Progenitor cell of endocrine pancreas (in vitro differentiated cells): ENCODE measurements around the gene SLC25A43. TPM values are rescaled to one million over a fixed set of nuclear protein-coding genes. Genes with fewer than 3 reads are reported as not detected.

Source experiments
- DNase-seq: peaks from one replicate; pipeline ENCODE4 v3.0.0; 2021; ENCODE audit warnings: low spot score; ENCODE audit not compliant: unreplicated experiment
- H3K27ac Mint-ChIP-seq: 2 replicates; pipeline ENCODE4 v1.8.0; 2021; ENCODE audit warnings: mild to moderate bottlenecking, moderate library complexity, mixed read lengths
- H3K27me3 Mint-ChIP-seq: 2 replicates; pipeline ENCODE4 v1.8.0; 2021; ENCODE audit warnings: mixed read lengths
- H3K36me3 Mint-ChIP-seq: 2 replicates; pipeline ENCODE4 v1.8.0; 2022; ENCODE audit warnings: mixed read lengths; ENCODE audit not compliant: insufficient read depth
- H3K4me1 Mint-ChIP-seq: 2 replicates; pipeline ENCODE4 v1.8.0; 2021; ENCODE audit warnings: low read depth, mixed read lengths
- H3K4me3 Mint-ChIP-seq: 2 replicates; pipeline ENCODE4 v1.8.0; 2021; ENCODE audit warnings: low read depth, mild to moderate bottlenecking, moderate library complexity, mixed read lengths
- H3K9me3 Mint-ChIP-seq: 2 replicates; pipeline ENCODE4 v1.8.0; 2021; ENCODE audit warnings: low read depth, mixed read lengths
- total RNA-seq: library from RNA; stranded (reverse); gene quantifications from 2 replicates; pipeline ENCODE4 v1.2.1, GENCODE V29; 2021
- TF ChIP-seq, protein P1 (sequence below): fragments of 200-600 bp; sonication (generic); IDR thresholded peaks from one replicate; pipeline ENCODE4 v1.5.0; 2021; ENCODE audit warnings: antibody characterized with exemption, mild to moderate bottlenecking; ENCODE audit not compliant: unreplicated experiment

SLC25A43 gene
- total RNA-seq, 1 donor from 2014 or later = 4.1 TPM

DNA sequence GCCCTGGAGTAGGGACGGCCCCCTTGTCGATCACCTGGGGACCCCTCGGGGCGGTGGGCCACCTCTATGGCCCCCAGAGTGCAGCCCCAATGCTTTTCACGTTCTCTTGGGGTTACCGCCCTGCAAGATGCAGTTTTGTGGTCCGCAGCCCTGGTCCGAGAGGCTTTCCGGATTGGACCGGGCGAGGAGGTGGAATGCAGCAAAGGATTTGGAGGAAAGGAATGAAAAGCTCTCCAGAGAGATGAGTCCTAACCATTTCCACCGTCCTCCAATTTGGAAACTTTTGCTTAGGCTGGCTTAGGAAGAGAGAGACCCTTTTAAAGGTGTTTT, 601 bp downstream of the SLC25A43 start:
- TF ChIP-seq, protein P1, sequence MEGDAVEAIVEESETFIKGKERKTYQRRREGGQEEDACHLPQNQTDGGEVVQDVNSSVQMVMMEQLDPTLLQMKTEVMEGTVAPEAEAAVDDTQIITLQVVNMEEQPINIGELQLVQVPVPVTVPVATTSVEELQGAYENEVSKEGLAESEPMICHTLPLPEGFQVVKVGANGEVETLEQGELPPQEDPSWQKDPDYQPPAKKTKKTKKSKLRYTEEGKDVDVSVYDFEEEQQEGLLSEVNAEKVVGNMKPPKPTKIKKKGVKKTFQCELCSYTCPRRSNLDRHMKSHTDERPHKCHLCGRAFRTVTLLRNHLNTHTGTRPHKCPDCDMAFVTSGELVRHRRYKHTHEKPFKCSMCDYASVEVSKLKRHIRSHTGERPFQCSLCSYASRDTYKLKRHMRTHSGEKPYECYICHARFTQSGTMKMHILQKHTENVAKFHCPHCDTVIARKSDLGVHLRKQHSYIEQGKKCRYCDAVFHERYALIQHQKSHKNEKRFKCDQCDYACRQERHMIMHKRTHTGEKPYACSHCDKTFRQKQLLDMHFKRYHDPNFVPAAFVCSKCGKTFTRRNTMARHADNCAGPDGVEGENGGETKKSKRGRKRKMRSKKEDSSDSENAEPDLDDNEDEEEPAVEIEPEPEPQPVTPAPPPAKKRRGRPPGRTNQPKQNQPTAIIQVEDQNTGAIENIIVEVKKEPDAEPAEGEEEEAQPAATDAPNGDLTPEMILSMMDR = no peak
- Mint-ChIP-seq H3K9me3 (no peaks in the 10 kb centered on the region), H3K4me3 (peak overlapping the region; percentile 66), H3K4me1 (no peaks in the 10 kb centered on the region), H3K36me3 (no peaks in the 10 kb centered on the region), H3K27me3 (peaks cover 3% of the 10 kb centered on the region), H3K27ac (no peak overlapping the region)
- no peak for DNase-seq

DNA sequence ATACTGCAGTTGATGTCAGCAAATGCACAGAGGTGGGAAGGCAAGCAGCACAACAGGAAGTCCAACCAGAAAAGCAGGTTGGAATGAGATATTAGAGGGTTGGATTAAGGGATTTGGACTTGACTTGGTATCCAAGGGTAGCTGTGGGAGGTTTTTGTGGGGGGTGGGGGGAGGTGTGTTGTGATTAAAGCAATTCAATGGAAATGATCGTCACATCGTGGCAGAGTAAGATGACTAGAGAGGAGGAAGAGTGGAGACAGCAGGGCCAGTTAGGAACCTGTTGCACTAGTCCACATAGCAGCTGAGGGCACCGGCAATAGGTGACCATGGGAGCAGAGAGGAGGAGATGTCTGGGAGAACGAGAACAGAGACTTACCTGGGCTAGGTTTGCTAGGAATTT, 2.4 kb downstream of the SLC25A43 start:
- H3K4me1 Mint-ChIP-seq = no peaks in the 10 kb centered on the region
- TF ChIP-seq, protein P1 = no peak
- no peak overlapping the region for H3K27ac Mint-ChIP-seq
- no peaks in the 10 kb centered on the region for H3K9me3 Mint-ChIP-seq
- H3K27me3 Mint-ChIP-seq = peaks cover 3% of the 10 kb centered on the region
- DNase-seq = no peak
- no peak overlapping the region for H3K4me3 Mint-ChIP-seq
- no peaks in the 10 kb centered on the region for H3K36me3 Mint-ChIP-seq

DNA sequence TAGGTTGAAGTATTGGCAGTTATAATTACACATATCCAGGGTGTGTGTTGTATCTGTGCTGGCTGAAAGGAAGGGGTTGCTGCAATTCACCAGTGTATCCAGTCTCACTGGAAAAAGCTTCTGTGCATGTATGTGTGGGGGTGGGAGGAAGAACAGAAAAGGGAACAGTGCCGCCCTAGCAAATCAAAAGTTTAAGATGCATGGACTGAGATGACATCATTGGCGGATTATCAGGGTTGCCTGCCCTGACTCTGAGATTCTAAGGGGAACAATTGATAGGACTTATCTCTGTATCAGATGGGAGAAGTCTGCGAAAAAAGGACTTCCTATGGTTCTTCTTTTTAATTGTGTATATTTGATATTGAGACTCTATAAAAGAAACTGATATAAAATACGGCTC, 3.5 kb downstream of the SLC25A43 start:
- H3K36me3 Mint-ChIP-seq = peaks cover 1% of the 10 kb centered on the region
- no peak overlapping the region for H3K4me3 Mint-ChIP-seq
- TF ChIP-seq, protein P1 = no peak
- H3K4me1 Mint-ChIP-seq = no peaks in the 10 kb centered on the region
- no peak for DNase-seq
- H3K27ac Mint-ChIP-seq = no peak overlapping the region
- peaks cover 1% of the 10 kb centered on the region for H3K9me3 Mint-ChIP-seq
- peaks cover 3% of the 10 kb centered on the region for H3K27me3 Mint-ChIP-seq

DNA sequence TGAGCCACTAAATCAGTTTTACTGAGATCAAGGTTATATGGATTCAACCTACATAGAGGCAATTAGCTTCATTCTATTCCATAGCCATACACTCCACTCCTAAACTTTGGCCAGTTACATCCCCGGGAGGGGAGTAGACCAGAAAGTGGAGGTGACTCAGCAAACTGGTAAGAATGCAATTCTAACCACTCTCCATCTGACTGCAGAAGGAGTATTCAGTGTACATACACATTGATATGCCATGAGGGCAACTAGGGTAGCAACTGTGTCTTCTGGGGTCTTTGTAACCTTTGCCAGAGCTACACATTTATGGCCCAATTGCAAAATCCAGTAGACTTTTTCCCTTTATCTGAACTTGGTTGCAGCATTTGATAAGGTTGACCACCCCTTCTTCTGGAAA, 7.6 kb downstream of the SLC25A43 start:
- H3K4me3 Mint-ChIP-seq = no peak overlapping the region
- no peaks in the 10 kb centered on the region for H3K4me1 Mint-ChIP-seq
- H3K27ac Mint-ChIP-seq = no peak overlapping the region
- H3K9me3 Mint-ChIP-seq = peaks cover 7% of the 10 kb centered on the region
- peaks cover 8% of the 10 kb centered on the region for H3K36me3 Mint-ChIP-seq
- H3K27me3 Mint-ChIP-seq = no peaks in the 10 kb centered on the region
- TF ChIP-seq, protein P1 = no peak
- DNase-seq = no peak

DNA sequence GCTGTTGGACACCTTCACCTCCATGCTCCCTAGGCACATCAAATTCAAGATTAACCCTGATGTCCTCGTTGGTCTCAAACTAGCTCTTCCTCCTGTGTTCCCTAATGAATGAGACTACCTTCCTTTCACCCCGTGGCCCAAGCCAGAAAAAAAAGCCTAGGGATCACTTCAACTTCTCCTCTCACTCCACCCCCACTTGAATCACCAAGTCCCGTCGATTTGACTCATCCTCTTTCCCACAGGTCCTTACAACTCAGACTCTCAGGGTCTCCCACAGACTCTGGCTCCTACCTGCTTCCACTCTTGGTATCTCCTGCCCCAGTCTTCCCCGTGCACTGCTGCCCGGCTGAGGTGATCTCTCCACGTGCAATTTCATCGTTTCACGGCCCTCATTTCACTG, 8.5 kb downstream of the SLC25A43 start:
- H3K36me3 Mint-ChIP-seq = peaks cover 8% of the 10 kb centered on the region
- TF ChIP-seq, protein P1 = no peak
- H3K9me3 Mint-ChIP-seq = peaks cover 10% of the 10 kb centered on the region
- no peaks in the 10 kb centered on the region for H3K27me3 Mint-ChIP-seq
- H3K4me3 Mint-ChIP-seq = no peak overlapping the region
- H3K27ac Mint-ChIP-seq = no peak overlapping the region
- peaks cover 2% of the 10 kb centered on the region for H3K4me1 Mint-ChIP-seq
- DNase-seq = no peak
